GM10248 (cell line): Measurements from ENCODE around the gene SELENOV.

ENCODE experiments used
- CTCF ChIA-PET: fragments of 300-600 bp; sonication (Branson Sonifier 250); formaldehyde crosslinking; extraction: SDS; loops from one replicate; lab custom pipeline; 2021; ENCODE audit warnings: antibody characterized with exemption; lab: Yijun Ruan, JAX
- POLR2A ChIA-PET: fragments of 350-650 bp; sonication (Branson Sonifier 250); formaldehyde crosslinking; extraction: SDS; loops from one replicate; lab custom pipeline; 2020; ENCODE audit warnings: antibody characterized with exemption; lab: Yijun Ruan, JAX
- DNase-seq: peaks from one replicate; pipeline ENCODE4 v3.0.0; 2012; ENCODE audit errors: extremely low spot score
- CTCF ChIP-seq: IDR thresholded peaks from 2 replicates; pipeline ENCODE4 v1.5.1; 2012; ENCODE audit warnings: mild to moderate bottlenecking, low read depth; ENCODE audit errors: extremely low read depth, missing control alignments, control extremely low read depth

The SELENOV gene

GRCh38 chr19:39509233-39509632 lies 5.7 kb upstream of the SELENOV start:
- DNase-seq: no peak
- POLR2A ChIA-PET: no interaction called here
- CTCF ChIA-PET: interaction anchor here (1.0 to 1.7 kb wide), 3 partner anchors 8 to 24 kb away, joined by 3 to 6 read pairs (median 3); partner anchors contain the start of gene EID2B
- TF ChIP-seq CTCF: no peak

- no peak for DNase-seq
- CTCF ChIA-PET: interaction anchor here (1.4 to 3.5 kb wide), 3 partner anchors 10 to 20 kb away, joined by 3 to 24 read pairs (median 10); partner anchors contain the start of gene EID2B
- POLR2A ChIA-PET: interaction anchor here (0.7 kb wide), 1 partner anchor 122 kb away, joined by 6 read pairs; the partner anchor contains the start of genes MED29 and PAF1
Measured at GRCh38 chr19:39512988-39513387, 2.0 kb upstream of the SELENOV start.

GRCh38 chr19:39515551-39516191 lies 732 bp downstream of the SELENOV start:
- CTCF ChIA-PET: interaction anchor here (1.2 to 3.1 kb wide), 3 partner anchors 13 to 405 kb away, joined by 5 to 18 read pairs (median 6); partner anchors contain the start of gene EID2B
- no peak for TF ChIP-seq CTCF
- DNase-seq: no peak
- POLR2A ChIA-PET: interaction anchor here (0.5 kb wide), 1 partner anchor 307 kb away, joined by 9 read pairs; no protein-coding TSS in a partner anchor

More at GRCh38 chr19:39512988-39513387, 2.0 kb upstream of the SELENOV start:
- TF ChIP-seq CTCF: no peak

- ChIA-PET CTCF (interaction anchor here (1.5 to 3.1 kb wide), 2 partner anchors 17 to 406 kb away, joined by 5 to 18 read pairs; partner anchors contain the start of gene EID2B), POLR2A (no interaction called here)
- DNase-seq: no peak
- no peak for TF ChIP-seq CTCF
Measured at GRCh38 chr19:39516270-39516669, 1.3 kb downstream of the SELENOV start.

GRCh38 chr19:39517432-39517831 lies 2.5 kb downstream of the SELENOV start:
- no peak for DNase-seq
- TF ChIP-seq CTCF: no peak
- CTCF ChIA-PET: interaction anchor here (1.0 to 3.8 kb wide), 2 partner anchors 8 to 15 kb away, joined by 3 to 15 read pairs; partner anchors contain the start of gene EID2B
- POLR2A ChIA-PET: no interaction called here

- CTCF ChIA-PET: interaction anchor here (1.1 to 3.8 kb wide), 4 partner anchors 14 to 21 kb away, joined by 3 to 15 read pairs (median 6); partner anchors contain the start of gene EID2B
- POLR2A ChIA-PET: no interaction called here
- no peak for DNase-seq
- no peak for TF ChIP-seq CTCF
Measured at GRCh38 chr19:39518458-39518857, 3.5 kb downstream of the SELENOV start.
